Measurements from ENCODE around the gene AGXT2.
"Not testable (repeated sequence)": the region's sequence is repeated elsewhere in the genome, so short reads cannot be mapped to it uniquely, and the experiment has no call there.

AGXT2 gene

GRCh38 chr5:35050541-35051126, 2.9 kb upstream of the AGXT2 start:
- DNase-seq (ENCODE audit: low spot score), result no peak

GRCh38 chr5:35048910-35049309, 1.2 kb upstream of the AGXT2 start:
- no peak for DNase-seq (ENCODE audit: low spot score)

DNA sequence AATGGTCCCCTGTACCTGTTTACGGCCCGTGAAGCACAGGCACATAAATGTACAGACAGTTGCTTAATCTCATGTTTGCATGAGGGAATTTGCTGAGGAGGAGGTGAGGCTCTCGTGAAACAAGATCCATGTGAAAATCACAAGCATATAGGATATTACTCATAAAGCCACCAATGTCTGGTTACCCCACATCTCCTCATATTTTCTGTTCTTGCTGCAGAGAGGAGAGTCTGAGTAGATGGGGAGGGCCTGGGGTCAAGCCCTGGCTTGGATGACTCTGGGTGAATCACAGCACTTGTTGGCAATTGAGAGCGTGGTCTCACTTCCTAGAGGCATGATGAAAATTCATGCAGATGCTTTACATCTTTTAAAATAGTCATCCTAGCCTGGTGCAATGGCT, 975 bp downstream of the AGXT2 start:
- peak; percentile 47 for DNase-seq (ENCODE audit: low spot score)

GRCh38 chr5:35045280-35045679, 2.5 kb downstream of the AGXT2 start:
- DNase-seq (ENCODE audit: low spot score), result no peak

- no peak for DNase-seq (ENCODE audit: low spot score)
These were observed 3.1 kb downstream of the AGXT2 start for GRCh38 chr5:35044649-35045048.

- no peak for DNase-seq (ENCODE audit: low spot score)
These were observed 5.0 kb downstream of the AGXT2 start for GRCh38 chr5:35042781-35043180.

GRCh38 chr5:35041261-35041660, 6.5 kb downstream of the AGXT2 start:
- no peak for DNase-seq (ENCODE audit: low spot score)

GRCh38 chr5:35038891-35039290, 8.9 kb downstream of the AGXT2 start:
- no peak for DNase-seq (ENCODE audit: low spot score)

- DNase-seq (ENCODE audit: low spot score), result no peak
These were observed 11.2 kb downstream of the AGXT2 start for GRCh38 chr5:35036536-35036935.

- not testable (repeated sequence) for DNase-seq (ENCODE audit: low spot score)
These were observed 11.8 kb downstream of the AGXT2 start for GRCh38 chr5:35035929-35036328.

GRCh38 chr5:35035271-35035670, 12.5 kb downstream of the AGXT2 start:
- DNase-seq (ENCODE audit: low spot score), result no peak

- no peak for DNase-seq (ENCODE audit: low spot score)
These were observed 15.4 kb downstream of the AGXT2 start for GRCh38 chr5:35032356-35032755.

DNA sequence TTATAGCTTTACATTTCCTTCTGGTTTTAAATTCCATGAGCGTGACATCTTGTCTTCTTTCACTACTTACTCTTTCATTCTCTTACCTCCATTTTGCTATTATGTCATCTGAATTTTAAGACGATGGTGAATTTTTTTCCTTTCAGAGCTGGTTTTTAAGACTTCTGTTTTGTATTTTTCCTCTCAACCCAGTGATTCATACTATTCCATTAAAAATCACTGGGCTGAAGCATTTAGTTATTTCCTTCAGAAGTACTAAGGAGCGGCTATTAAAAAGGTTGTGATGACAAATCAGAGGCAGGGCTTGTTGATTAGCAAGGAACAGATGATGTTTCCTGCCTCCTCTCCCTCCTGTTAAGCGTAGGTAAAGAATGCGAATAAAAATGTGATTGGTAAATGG, 16.5 kb downstream of the AGXT2 start:
- DNase-seq (ENCODE audit: low spot score), result no peak

DNA sequence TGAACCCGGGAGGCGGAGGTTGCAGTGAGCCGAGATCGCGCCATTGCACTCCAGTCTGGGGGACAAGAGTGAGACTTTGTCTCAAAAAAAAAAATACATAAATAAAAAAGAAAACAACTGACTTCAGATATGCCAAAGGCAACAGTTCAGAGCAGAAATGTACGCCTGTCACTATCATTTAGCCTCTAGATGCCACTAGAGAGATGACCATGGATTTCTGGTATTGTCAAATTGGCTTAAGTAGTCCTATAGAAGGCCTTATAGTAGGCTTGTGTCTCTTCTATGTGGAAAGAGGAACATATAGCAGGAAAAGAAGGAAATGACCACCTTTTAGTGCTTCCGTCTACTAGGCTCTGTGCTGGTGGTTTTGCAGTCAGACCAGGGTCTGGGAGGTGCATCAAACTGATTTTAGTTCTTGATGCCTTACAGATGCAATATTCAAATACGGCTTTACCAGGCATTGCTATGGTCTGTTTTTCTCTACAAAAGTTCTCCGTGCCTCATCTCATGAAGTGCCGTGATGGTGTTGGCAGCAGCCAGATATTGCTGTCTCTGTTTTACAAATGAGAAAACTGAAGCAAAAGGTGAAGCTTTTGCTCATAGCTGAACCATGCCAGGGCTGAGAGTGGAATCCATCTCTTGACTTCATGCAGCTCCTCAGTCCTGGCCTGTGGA, 17.2 kb downstream of the AGXT2 start:
- DNase-seq (ENCODE audit: low spot score), result peak; percentile 3

- DNase-seq (ENCODE audit: low spot score), result no peak
These were observed 18.4 kb downstream of the AGXT2 start for GRCh38 chr5:35029333-35029732.

DNA sequence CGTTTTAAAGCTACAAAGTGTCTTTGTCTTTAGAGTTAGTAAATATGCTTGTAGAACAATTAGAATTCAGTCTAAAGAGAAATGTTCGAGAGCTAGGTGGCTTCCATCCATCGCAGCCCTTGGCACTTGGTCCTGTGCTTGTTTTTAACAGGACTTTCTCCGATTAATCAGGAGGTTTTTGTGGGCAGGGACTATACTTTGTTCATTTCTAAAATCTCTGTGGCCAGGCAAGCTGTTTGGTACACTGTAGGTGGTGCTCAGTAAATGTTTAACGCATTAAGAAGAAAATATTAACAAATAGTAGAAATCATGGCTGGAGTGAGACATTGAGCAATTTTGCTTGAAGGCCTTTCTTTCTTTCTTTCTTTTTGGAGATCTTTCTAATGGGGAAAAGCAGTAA, 20.8 kb downstream of the AGXT2 start:
- DNase-seq (ENCODE audit: low spot score), result no peak

DNA sequence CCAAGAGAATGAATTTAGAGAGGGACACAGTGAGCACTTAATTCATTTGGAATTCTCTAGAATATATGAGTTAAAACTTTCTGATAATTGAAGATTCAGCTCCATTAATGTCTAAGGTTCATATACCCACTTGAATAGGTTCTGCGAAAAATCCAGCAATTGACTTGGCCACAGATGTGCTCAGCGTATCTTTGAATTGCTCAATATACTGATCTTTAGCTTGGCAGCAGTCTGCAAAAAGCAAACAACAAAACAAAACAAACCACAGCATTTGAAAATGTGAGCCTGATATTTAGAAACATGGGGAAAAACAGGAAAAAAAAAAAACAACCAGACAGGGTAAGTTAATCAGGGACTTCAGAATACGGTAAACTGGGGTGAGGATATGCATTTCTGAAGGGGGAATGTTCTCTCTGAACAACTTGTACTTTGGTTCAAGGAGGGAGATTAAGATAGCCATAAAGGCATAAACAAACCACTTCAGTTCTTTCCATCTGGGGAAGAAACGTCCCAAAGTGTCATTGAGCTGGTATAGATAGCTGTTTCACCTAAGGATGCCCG, 21.4 kb downstream of the AGXT2 start:
- no peak for DNase-seq (ENCODE audit: low spot score)

- no peak for DNase-seq (ENCODE audit: low spot score)
These were observed 22.7 kb downstream of the AGXT2 start for GRCh38 chr5:35024911-35025510.

DNA sequence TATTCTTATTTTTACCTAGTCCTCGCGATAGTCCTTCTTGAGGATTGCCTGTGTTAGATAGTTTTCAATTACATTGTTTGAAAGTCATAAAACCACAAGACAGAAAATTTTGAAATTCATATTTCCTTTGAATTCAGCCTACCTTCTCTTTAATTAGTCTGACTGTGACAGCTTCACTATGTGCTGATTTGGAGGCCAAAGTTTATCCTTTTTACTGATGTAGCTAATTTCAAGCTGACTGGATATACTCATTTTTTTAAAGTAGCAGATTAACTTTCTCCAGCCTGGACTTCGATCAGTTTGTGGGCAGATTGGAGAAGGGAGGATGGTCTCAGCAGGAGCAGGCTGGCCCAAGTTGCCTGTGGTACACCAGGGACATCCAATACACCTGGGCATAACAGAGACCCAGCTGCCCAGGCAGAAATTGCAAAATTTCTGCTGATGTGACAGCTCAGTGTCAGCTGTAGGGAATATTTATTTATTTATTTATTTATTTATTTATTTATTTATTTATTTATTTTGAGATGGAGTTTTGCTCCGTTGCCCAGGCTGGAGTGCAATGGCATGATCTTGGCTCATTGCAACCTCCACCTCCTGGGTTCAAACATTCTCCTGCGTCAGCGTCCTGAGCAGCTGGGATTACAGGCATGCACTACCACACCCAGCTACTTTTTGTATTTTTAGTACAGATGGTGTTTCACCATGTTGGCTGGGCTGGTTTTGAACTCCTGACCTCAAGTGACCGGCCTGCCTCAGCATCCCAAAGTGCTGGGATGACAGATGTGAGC, 24.2 kb downstream of the AGXT2 start:
- no peak for DNase-seq (ENCODE audit: low spot score)

GRCh38 chr5:35016174-35017051, 31.3 kb downstream of the AGXT2 start:
- DNase-seq (ENCODE audit: low spot score), result no peak

DNA sequence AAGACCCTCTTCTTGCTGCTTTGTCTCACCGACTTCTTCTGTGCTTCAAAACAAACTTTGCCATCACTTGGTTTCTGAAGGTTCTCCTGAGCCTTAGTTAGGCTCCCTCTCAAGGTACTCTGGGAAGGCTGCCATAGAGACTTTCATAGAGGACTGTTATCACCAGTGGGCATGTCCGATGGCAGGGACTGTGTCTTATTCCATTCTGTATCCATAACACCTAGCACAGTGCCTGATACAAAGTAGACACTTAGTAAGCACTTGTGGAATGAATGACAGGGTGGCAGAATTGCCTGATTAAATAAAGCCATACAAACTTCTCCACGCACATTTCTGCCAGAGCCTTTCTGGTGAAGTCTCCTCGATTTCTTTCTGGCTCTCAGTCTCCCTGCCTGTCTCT, 32.7 kb downstream of the AGXT2 start:
- no peak for DNase-seq (ENCODE audit: low spot score)

GRCh38 chr5:35012796-35013195, 35.0 kb downstream of the AGXT2 start:
- no peak for DNase-seq (ENCODE audit: low spot score)

Data from RKO (cell line).